HCT116 (cell line): ENCODE data around the gene ABCG1.

Source experiments
- CEBPB ChIP-seq: IDR thresholded peaks from 2 replicates; pipeline ENCODE4 v1.6.1; 2012; ENCODE audit warnings: low read depth
- CTCF ChIP-seq, 3 experiments: fragments of 200-600 bp in 1 of 3; sonication (generic) in 1 of 3; IDR thresholded peaks in 2 of 3; conservative IDR thresholded peaks in 1 of 3; 2 replicates each; pipeline ENCODE4 v1.5.1; 2012 to 2017; ENCODE audit warnings: low read depth in 2 of 3, low read length in 2 of 3, antibody characterized with exemption in 1 of 3, borderline replicate concordance in 1 of 3, control low read depth in 1 of 3, mild to moderate bottlenecking in 1 of 3, mixed read lengths in 1 of 3, mixed run types in 1 of 3, moderate library complexity in 1 of 3; ENCODE audit not compliant: insufficient read depth in 1 of 3
- EZH2 ChIP-seq: fragments of 200-600 bp; sonication (generic); IDR thresholded peaks from 2 replicates; pipeline ENCODE4 v1.6.1; 2017; ENCODE audit warnings: antibody characterized with exemption, mixed run types
- EZH2phosphoT487 ChIP-seq: fragments of 200-600 bp; IDR thresholded peaks from 2 replicates; pipeline ENCODE4 v1.6.1; 2018; ENCODE audit warnings: antibody characterized with exemption, borderline replicate concordance
- JUND ChIP-seq: IDR thresholded peaks from 2 replicates; pipeline ENCODE4 v1.6.1; 2012
- MAX ChIP-seq: IDR thresholded peaks from 2 replicates; pipeline ENCODE4 v1.6.1; 2012
- POLR2A ChIP-seq: IDR thresholded peaks from 2 replicates; pipeline ENCODE4 v1.7.0; 2011; ENCODE audit warnings: borderline replicate concordance; ENCODE audit not compliant: insufficient read depth, insufficient read length; ENCODE audit errors: extremely low read depth
- POLR2AphosphoS5 ChIP-seq: IDR thresholded peaks from 2 replicates; pipeline ENCODE4 v1.6.1; 2011; ENCODE audit warnings: mild to moderate bottlenecking, low read depth, low read length, moderate library complexity
- REST ChIP-seq: IDR thresholded peaks from 2 replicates; pipeline ENCODE4 v1.6.1; 2012; ENCODE audit warnings: low read depth
- SIN3A ChIP-seq: IDR thresholded peaks from 2 replicates; pipeline ENCODE4 v1.6.1; 2012; ENCODE audit warnings: low read depth
- SP1 ChIP-seq: IDR thresholded peaks from 2 replicates; pipeline ENCODE4 v1.6.1; 2012; ENCODE audit warnings: low read depth
- TCF7L2 ChIP-seq: IDR thresholded peaks from 2 replicates; pipeline ENCODE4 v1.7.0; 2011; ENCODE audit warnings: borderline replicate concordance, inconsistent platforms; ENCODE audit not compliant: insufficient read depth, insufficient read length; ENCODE audit errors: extremely low read depth
- ZBTB33 ChIP-seq: IDR thresholded peaks from 2 replicates; pipeline ENCODE4 v1.6.1; 2011; ENCODE audit warnings: mild to moderate bottlenecking, low read length, moderate library complexity; ENCODE audit not compliant: insufficient replicate concordance; ENCODE audit errors: extremely low read depth
- ZNF274 ChIP-seq: fragments of 200-500 bp; sonication (Bioruptor generic); IDR thresholded peaks from 2 replicates; pipeline ENCODE4 v1.6.1; 2014; ENCODE audit warnings: mild to moderate bottlenecking, low read depth, low read length, inconsistent platforms

GRCh38 chr21:42172596-42173483 is 46.1 kb upstream of the ABCG1 start:
- TF ChIP-seq CTCF (IDR thresholded peaks at IDR 0.05 in 2 of 3, conservative IDR thresholded peaks at IDR 0.05 in 1 of 3; ENCODE audit: borderline replicate concordance in 1 of 3, insufficient read depth in 1 of 3, low read depth in 2 of 3, low read length in 2 of 3) (no peak), SP1 (no peak), MAX (no peak), POLR2AphosphoS5 (no peak), ZBTB33 (no peak), POLR2A (no peak), ZNF274 (no peak), SIN3A (no peak), TCF7L2 (no peak), EZH2 (no peak), CEBPB (no peak), JUND (no peak), REST (no peak), EZH2phosphoT487 (no peak)
